ENCODE results near the gene SH2D3A.

Gene SH2D3A

DNA sequence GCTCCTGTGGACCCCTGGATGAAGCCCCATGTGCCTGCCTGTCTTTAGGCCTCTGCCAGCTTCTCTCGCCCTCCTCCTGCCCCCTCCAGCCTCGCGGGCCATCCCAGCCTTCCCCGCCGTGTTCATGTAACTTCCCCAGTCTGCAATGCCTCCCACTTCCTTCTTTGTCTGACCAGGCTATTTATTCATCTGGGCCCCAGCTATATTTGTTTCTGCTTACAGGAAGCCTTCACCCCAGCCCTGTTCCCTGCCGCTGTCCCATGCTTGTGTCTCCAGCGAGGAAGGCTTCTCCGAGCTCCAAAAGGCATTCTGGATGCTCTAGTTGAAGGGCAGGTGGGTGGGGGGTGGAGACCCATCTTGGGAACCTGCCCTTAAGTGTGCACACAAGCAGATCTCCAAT, 38.9 kb downstream of the SH2D3A start:
- peak overlapping the region in 7 of 21 experiments; percentile 10 to 61 (median 52) for H3K27ac ChIP-seq

DNA sequence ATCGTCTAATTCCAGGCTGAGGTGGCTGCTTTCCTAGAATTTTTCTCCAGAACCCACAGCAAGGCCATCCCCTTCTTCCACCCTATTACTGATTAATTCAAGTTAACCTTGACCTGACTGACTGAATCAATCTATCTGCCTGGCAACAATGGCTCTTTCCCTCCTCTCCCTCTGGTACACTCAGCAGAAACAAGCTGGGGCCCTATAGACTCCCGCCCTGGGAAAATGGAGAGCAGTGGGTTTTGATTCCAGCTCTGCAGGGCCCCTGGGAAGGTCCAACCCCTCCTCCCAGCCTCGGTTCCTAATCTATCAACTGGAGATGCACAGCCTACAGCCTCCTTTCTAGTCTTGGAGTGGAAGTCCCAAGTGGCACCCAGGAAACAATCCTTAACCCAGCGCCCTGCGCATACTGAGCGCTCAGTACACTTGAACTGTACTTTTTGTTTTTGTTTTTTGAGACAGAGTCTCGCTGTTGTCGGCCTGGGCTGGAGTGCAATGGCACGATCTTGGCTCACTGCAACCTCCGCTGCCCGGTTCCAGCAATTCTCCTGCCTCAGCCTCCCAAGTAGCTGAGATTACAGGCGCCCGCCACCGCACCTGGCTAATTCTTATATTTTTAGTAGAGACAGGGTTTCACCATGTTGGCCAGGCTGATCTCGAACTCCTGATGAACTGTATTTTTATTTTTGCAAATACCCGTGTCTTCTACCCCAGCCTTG, 41.6 kb downstream of the SH2D3A start:
- no peak overlapping the region for H3K4me3 ChIP-seq
- H3K27ac ChIP-seq, result peak overlapping the region in 2 of 21 experiments; percentile 19 to 57

More for the DNA sequence above, 38.9 kb downstream of the SH2D3A start:
- no peak overlapping the region for H3K4me3 ChIP-seq

DNA sequence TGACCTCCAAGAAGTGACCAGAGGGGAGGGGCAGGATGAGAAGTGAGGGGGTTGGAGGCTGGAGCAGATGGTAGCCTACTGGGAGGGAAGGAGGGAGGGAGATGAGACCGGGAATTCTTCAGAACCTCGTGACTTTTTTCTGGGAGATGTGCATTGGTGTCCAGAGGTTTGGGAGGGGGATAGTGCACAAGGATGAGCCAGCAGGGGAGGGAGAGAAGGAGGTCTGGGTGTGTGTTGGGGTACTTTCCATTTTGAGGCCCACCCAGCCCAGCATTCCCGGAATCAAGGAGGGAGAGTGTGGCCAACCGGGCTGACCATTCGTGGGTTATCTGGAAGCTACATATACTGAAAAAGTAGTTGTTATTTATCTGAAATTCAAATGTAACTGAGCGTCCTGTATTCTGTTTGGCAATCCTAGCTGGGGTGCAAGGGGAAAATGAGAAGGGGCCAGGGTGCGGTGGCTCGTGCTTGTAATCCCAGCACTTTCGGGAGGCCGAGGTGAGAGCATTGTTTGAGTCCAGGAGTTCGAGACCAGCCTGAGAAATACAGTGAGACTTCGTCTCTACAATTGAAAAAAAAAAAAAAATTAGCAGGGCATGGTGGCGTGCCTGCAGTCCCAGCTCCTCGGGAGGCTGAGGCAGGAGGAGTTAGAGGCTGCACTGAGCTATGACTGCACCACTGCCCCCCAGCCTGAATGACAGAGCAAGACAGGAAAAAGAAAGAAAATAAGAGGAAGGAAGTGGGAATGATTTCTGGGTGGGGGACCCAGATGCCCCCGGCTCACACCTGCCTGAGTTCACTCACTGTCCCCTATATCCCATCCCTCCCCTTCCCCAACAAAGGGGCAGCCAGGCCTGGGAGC, 42.4 kb downstream of the SH2D3A start:
- Histone ChIP-seq H3K4me3 (no peak overlapping the region), H3K27ac (peak overlapping the region in 4 of 21 experiments; percentile 17 to 57 (median 24))

DNA sequence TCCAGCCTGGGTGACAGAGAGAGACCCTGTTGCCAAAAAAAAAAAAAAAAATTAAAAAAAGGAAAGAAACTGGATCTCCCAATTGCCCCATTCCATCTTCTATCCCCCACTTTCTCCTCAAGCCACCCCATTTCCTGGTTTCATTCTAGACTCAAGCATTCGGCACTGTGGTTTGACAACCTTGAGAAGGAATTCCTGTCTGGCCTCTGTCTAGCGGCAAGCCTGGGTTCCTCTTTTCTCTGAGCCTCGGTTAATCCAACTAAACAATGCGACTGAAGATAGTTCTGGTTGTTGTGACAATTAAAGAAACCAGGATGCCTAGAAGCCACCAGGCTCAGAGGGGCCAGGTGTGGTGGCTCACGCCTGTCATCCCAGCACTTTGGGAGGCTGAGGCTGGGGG, 43.5 kb downstream of the SH2D3A start:
- peak overlapping the region in 8 of 21 experiments; percentile 8 to 58 (median 43) for H3K27ac ChIP-seq

DNA sequence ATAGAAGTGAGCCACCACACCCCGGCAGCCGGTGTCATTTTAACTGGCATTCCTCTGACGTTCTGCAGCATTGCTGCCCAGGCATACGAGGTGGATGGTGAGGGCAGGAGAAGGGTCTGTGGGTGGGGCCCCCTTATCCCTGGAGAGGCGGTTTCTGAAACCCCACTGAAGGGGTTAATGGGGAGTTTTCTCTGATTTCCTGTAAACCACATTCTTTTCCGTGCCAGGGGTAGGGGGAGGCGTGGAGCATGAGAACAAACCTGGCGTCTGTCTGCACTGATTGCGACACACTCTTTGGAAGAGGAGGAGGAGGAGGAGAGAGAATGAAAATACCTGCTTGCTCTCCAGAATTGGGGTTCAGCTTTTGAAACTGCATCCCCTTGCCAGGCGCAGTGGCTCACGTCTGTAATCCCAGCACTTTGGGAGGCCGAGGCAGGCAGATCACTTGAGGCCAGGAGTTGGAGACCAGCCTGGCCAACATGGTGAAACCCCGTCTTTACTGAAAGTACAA, 44.1 kb downstream of the SH2D3A start:
- H3K4me3 ChIP-seq, result no peak overlapping the region

More for the DNA sequence above, 43.5 kb downstream of the SH2D3A start:
- no peak overlapping the region for H3K4me3 ChIP-seq

DNA sequence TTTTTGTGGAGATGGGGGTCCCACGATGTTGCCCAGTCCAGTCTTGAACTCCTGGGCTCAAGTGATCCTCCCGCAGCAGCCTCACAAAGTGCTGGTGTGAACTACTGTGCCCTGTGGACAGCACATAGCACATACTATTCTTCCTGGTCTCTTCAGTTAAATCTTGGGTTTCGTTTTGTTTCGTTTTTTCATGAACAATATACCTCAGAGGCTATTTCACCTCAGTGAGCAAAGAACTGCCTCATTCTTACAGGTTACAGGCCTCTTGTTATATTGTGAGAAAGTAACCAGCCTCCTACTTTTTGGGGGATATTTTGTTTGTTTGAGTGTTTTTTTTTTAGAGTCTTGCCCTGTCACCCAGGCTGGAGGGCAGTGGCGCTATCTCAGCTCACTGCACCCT, 45.5 kb downstream of the SH2D3A start:
- H3K4me3 ChIP-seq, result no peak overlapping the region
- H3K27ac ChIP-seq, result peak overlapping the region in 1 of 21 experiments; percentile 32

More for the DNA sequence above, 44.1 kb downstream of the SH2D3A start:
- peak overlapping the region in 10 of 21 experiments; percentile 8 to 58 (median 36) for H3K27ac ChIP-seq

DNA sequence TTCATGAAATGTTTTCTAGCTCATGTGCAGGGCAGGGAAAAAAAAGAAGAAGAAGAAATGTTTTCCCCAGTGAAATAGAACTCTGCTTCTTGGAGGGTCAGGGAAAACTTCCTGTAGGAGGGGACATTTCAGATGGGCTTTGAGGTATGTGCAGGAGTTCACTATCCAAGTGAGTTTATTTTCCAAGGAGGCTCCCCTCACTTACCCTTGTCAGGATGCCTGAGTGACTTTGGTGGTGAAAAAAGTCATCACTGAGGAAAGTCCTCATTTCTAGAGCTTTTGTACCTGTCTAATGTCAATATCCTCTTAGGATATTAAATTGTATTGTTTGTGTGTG, 46.1 kb downstream of the SH2D3A start:
- peak overlapping the region in 4 of 21 experiments; percentile 12 to 44 (median 28) for H3K27ac ChIP-seq
- no peak overlapping the region for H3K4me3 ChIP-seq

DNA sequence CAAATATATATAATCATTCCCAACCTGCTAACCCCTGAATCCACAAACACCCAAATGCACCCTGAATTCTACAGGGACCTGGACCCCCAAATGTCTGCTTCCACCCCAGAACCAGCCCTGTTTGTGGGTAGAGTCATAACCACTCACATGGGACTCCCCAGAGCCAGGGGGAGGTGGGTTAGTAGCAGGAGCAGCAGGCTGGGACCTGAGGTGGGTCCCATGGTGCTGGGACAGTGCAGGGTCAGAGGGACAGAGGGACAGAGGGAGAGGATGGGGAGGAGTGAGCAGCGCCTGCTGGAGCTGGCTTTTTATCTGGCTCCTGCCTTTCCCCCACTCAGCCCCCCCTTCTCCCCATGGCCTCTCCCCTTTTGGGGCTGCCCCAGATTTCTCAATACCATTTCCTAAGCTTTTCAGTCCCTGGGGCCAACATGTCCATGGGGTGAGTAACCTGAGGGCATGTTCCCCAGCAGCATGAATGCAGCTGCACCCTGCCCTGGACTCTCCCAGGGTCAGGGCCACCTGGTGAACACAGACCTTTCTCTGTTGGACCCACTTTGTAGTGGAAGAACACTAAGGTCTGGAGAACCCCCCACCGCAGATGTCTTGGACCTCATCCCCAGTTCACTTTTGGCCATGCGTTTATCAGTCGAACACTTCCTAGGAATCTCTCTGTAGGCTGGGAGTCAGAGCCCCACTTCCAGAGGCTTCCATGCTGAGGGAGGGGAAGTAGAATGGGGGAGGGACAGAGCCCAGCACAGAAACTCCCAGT, 46.7 kb downstream of the SH2D3A start, which contains the start of gene C3:
C3 (minus strand) TSS at position 282 of the 769 bp plus-strand sequence; CDS start at position 221, 61 bp downstream.
- Histone ChIP-seq H3K4me3 (peak within 1 kb of the TSS in 2 of 7 experiments; percentile 14 to 17), H3K27ac (peak within 1 kb of the TSS in 5 of 21 experiments; percentile 12 to 68 (median 16))

DNA sequence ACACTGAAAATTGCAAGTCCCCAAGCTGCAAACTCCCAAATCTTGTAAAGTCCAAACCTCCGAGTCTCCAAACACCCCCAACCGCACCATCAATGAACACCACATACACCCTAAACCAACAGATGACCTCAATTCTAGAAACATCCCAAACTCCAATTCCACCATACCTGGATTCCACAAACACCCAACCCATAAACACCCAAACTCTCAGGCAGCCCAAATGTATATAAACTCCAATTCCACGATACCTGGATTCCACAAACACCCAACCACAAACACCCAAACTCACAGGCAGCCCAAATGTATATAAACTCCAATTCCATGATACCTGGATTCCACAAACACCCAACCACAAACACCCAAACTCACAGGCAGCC, 47.3 kb downstream of the SH2D3A start:
- H3K4me3 ChIP-seq, result peak overlapping the region in 2 of 7 experiments; percentile 14 to 17
- H3K27ac ChIP-seq, result peak overlapping the region in 2 of 21 experiments; percentile 16 to 68

DNA sequence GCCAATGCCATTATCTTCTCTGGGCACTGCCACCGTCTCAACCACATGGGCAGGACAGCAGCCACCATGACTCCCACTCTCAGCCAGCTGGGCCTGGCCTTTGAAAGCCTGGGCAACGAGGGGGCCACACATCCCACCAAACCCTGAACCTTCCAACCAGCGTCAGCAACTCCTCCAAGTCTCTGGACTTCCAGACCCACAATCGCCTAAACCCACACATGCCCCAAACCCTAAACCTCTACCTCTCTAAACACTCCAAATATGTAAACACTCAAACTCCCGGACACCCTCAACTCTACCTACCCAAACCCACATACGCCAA, 47.7 kb downstream of the SH2D3A start:
- H3K4me3 ChIP-seq, result peak overlapping the region in 2 of 7 experiments; percentile 14 to 17
- peak overlapping the region in 1 of 21 experiments; percentile 16 for H3K27ac ChIP-seq

DNA sequence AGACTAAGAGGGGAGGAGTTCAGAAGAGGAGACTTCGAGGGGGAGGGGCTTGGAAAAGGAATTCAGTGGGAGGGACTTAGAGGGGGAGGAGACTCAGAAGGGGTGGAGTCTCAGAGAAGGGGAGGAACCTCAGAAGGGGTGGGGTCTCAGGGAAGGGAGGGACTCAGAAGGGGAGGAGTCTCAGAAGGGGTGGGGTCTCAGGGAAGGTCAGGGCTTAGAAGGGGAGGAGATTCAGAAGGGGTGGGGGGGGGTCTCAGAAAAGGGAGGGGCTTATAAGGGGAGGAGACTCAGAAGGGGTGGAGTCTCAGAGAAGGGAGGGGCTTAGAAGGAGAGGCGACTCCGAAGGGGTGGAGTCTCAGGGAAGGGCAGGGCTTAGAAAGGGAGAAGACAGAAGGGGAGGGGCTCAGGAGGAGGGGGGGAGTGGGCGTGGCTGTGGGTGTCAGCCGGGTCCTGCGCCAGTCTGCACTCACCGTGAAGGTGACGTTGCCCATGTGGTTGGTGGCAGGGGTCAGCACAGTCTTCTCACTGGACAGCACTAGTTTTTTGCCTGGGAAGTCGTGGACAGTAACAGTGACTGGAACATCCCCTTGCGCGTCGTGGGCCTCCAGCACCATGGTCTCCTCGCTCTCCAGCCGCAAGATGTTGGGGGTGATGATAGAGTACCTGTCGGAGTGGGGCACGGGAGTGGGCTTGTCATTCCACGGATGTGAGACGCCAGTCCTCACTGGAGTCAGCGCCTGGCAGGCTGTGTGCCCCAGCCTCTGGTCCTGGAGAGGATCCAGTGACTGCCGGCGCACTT, 48.3 kb downstream of the SH2D3A start:
- peak overlapping the region in 1 of 21 experiments; percentile 16 for H3K27ac ChIP-seq
- H3K4me3 ChIP-seq, result peak overlapping the region in 2 of 7 experiments; percentile 14 to 17

DNA sequence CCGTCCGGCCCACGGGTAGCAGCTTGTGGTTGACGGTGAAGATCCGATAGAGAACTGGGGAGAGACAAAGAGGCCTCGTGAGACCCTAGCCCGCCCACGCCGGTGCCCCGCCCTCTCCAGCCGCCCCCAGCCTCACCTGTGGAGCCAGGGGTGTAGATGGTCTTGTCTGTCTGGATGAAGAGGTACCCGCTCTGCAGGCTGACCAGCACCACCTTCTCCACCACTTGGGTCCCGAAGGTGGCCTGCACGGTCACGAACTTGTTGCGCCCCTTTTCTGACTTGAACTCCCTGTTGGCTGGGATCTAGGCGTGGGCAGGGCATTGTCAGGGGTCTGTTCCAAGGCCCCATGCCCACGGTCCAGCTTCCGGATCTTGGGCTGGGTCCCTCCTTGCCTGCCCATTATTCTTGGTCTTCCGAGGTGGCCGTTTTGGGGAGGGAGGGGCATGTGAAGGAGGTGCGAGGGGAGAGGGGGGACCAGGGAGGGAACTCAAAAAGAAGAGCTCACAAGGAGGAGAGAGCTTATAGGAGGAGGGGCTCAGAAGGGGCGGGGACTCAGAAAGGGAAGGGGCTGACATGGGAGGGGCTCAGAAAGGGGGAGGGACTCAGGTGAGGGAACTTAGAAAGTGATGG, 49.0 kb downstream of the SH2D3A start:
- H3K27ac ChIP-seq, result no peak overlapping the region
- no peak overlapping the region for H3K4me3 ChIP-seq

DNA sequence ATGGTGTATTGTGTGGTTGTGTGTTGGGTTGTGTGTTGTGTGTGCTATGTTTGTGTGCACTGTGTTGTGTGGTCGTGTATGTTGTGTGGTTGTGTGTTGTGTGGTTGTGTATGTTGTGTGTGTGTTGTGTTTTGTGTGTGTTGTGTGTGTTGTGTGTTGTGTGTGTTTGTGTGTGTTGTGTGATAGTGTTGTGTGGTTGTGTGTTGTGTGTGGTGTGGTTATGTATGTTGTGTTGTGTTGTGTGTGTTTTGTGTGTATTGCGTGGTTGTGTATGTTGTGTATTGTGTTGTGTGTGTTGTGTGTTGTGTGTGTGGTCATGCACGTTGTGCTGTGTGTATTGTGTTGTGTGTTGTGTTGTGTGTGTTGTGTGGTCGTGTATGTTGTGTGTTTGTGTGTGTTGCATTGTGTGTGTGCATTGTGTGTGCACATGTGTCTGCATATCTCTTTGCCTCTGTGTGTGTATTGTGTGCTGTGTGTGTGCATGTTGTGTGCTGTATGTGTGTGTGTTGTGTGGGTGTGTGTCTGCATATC, 49.7 kb downstream of the SH2D3A start:
- Histone ChIP-seq H3K27ac (no peak overlapping the region), H3K4me3 (no peak overlapping the region)

DNA sequence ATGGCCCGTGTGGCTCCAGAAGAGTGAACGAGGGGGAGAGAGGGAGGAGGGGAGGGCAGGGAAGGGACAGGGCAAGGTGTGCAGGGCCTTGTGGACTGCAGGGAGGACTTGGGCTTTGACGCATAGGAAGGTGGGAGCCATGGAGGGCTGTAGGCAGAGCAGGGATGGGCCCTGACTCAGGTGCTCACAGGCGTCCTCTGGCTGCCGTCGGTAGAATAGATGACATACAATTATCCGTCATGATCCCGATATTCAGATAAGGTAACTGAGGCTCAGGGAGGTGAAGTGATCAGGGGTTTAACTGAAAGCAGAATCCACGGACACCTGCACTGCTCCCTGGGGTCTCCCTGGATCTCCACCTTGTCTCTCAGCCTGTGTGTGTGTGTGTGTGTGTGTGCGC, 50.2 kb downstream of the SH2D3A start:
- Histone ChIP-seq H3K4me3 (no peak overlapping the region), H3K27ac (no peak overlapping the region)

DNA sequence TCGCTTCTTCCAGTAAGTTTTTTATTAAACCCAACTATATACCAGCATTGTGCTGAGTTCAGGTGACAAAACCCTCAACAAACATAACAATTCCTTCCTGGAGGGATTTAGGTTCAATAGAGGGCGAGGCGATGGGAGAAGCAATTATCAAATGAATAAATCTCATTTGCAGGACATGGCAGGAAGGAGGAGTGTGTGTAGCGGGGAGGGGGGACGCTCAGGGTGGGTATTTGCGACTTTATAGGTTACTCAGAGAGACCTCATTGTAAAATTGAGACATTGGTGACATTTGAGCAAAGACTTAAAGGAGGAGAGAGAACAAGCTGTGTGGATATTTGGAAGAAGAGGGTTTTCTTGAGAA, 50.6 kb downstream of the SH2D3A start:
- Histone ChIP-seq H3K4me3 (no peak overlapping the region), H3K27ac (no peak overlapping the region)

DNA sequence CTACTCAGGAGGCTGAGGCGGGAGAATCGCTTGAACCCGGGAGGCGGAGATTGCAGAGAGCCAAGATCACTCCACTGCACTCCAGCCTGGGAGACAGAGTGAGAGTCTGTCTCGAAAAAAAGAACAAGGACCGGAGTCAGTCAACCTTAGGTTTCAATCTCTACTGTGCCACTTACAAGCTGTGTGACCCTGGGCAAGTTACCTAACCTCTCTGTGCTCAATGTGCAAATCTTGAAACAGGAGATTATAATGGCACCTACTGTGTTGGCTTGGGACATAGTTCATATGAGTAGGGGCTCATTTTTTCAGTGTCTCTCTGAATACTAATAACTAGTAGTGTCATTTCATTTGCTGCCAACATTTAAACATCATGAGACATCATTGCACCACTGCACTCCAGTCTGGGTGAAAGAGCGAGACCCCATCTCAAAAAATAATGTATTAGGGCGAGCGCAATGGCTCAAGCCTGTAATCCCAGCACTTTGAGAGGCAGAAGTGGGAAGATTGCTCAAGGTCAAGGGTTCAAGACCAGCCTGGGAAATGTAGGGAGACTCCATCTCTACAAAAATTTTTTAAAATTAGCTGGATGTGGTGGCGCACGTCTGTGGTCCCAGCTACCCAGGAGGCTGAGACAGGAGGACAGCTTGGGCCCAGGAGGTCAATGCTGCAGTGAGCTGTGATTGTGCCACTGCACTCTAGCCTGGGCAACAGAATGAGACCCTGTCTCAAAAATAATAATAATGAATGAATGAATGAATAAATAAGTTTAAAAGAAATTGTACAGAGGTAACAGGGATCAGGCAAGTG, 52.3 kb downstream of the SH2D3A start:
- H3K4me3 ChIP-seq, result no peak overlapping the region
- H3K27ac ChIP-seq, result no peak overlapping the region

Data from skin epidermis (tissue), 12 donors.